Measurements from ENCODE around the gene UBE2H.

UBE2H gene

DNA sequence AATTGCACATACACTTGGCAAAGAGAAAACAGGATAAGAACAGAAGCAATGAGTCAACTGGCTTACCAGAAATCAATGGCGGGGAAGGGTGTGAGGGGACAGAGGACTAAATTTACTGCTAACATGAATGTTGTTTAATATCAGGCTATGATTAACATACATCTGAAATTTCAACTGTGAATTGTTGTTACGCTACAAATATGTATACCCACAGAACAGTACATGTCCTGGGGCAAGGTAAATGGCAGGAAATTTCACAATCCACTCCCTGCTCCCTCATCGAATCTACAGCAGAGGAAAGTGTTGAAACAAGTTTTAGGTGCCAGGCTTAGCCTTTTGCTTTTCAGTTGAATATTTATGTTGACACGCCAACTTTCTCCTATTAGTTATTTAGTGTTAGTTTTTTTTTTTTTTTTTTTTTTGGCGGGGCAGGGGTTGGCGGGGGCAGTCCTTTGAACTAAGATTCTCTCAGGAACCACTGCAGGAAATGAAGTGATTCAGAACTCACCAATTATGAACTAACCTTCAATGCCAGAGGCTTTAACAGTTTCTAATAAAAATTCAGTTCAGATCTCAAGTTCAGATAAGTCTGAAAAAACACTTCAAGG is 99.0 kb downstream of the UBE2H start:
- no peak overlapping the region for H3K9ac ChIP-seq (ENCODE audit: low read length in 5 of 5)
- peaks cover 0 to 8% (median 4%) of the 10 kb centered on the region in 5 donors for H3K36me3 ChIP-seq (ENCODE audit: control insufficient read depth in 5 of 5, insufficient read depth in 5 of 5, low read length in 5 of 5)
- H3K27me3 ChIP-seq (ENCODE audit: control insufficient read depth in 5 of 5, insufficient read depth in 4 of 5, low read length in 5 of 5) = no peaks in the 10 kb centered on the region
- no peak overlapping the region for H3K27ac ChIP-seq (ENCODE audit: low read depth, low read length)
- no peaks in the 10 kb centered on the region for H3K9me3 ChIP-seq (ENCODE audit: control insufficient read depth in 5 of 5, low read length in 5 of 5)
- peaks cover 0 to 28% (median 25%) of the 10 kb centered on the region in 5 donors for H3K4me1 ChIP-seq (ENCODE audit: control insufficient read depth in 5 of 5, insufficient read depth in 5 of 5, low read length in 5 of 5)
- H3K4me3 ChIP-seq (ENCODE audit: low read depth in 1 of 5, low read length in 5 of 5) = no peak overlapping the region

DNA sequence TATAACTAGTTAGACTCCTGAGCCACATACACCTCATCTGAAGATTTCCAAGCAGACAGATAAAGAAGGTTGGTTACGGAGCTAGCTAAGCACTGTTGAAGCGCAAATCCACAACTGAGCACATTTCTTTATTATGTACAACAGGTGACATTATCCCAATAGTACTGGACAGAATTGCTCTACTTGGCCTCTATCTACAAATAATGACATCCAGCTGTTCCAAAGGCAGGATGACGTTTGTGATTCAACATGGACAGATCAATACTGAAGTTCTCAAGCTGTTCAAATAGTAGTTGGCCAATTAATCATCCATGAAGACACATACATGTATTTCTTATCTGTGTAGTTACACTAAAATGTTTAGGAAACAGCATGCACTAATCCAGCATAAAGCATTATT is 101.0 kb downstream of the UBE2H start:
- Histone ChIP-seq H3K4me3 (ENCODE audit: low read depth in 1 of 5, low read length in 5 of 5) (no peak overlapping the region), H3K27me3 (ENCODE audit: control insufficient read depth in 5 of 5, insufficient read depth in 4 of 5, low read length in 5 of 5) (no peaks in the 10 kb centered on the region), H3K9ac (ENCODE audit: low read length in 5 of 5) (no peak overlapping the region), H3K27ac (ENCODE audit: low read depth, low read length) (no peak overlapping the region), H3K4me1 (ENCODE audit: control insufficient read depth in 5 of 5, insufficient read depth in 5 of 5, low read length in 5 of 5) (peaks cover 0 to 27% (median 20%) of the 10 kb centered on the region in 5 donors), H3K9me3 (ENCODE audit: control insufficient read depth in 5 of 5, low read length in 5 of 5) (no peaks in the 10 kb centered on the region), H3K36me3 (ENCODE audit: control insufficient read depth in 5 of 5, insufficient read depth in 5 of 5, low read length in 5 of 5) (peaks cover 0 to 8% (median 4%) of the 10 kb centered on the region in 5 donors)

DNA sequence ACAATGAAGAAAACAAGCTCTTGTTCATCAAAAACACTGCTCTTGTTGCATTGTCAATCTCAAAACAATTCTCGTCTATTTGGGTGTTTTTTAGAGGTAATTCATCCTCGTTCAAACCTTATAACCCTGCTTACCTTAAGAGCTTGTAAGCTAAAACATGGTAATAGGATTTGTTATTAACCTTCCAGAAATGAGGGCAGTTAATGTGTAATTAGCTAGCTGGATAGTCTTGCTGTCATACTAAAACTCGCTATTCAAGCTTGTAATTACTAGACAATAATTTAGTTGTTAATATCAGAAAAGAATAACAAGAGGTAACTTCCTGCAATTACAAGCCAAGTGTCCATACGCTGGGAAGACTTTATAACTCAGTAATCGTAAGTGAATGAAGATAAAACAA is 101.6 kb downstream of the UBE2H start:
- no peak overlapping the region for H3K9ac ChIP-seq (ENCODE audit: low read length in 5 of 5)
- peaks cover 0 to 4% (median 3%) of the 10 kb centered on the region in 5 donors for H3K36me3 ChIP-seq (ENCODE audit: control insufficient read depth in 5 of 5, insufficient read depth in 5 of 5, low read length in 5 of 5)
- H3K27ac ChIP-seq (ENCODE audit: low read depth, low read length) = no peak overlapping the region
- no peak overlapping the region for H3K4me3 ChIP-seq (ENCODE audit: low read depth in 1 of 5, low read length in 5 of 5)
- H3K27me3 ChIP-seq (ENCODE audit: control insufficient read depth in 5 of 5, insufficient read depth in 4 of 5, low read length in 5 of 5) = no peaks in the 10 kb centered on the region
- no peaks in the 10 kb centered on the region for H3K9me3 ChIP-seq (ENCODE audit: control insufficient read depth in 5 of 5, low read length in 5 of 5)
- peaks cover 0 to 27% (median 20%) of the 10 kb centered on the region in 5 donors for H3K4me1 ChIP-seq (ENCODE audit: control insufficient read depth in 5 of 5, insufficient read depth in 5 of 5, low read length in 5 of 5)

DNA sequence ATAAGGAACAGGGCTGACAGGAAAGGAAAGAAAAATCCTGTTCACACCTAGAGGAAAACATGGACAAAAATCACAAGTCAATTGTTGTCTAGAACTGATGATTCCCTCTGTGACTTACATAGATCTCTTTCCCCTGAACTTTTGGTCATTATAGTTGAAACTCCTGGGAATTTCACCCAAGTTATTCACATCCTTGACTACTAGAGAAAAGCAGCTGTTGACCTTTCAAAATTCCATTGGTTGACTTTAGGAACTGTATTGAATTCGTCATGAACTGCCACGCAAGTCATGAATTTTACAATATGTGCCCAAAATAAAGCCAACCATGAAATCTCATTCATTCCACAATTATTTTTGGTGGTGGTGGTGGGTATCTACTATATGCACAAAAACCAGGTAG is 104.3 kb downstream of the UBE2H start:
- Histone ChIP-seq H3K27ac (ENCODE audit: low read depth, low read length) (no peak overlapping the region), H3K27me3 (ENCODE audit: control insufficient read depth in 5 of 5, insufficient read depth in 4 of 5, low read length in 5 of 5) (no peaks in the 10 kb centered on the region), H3K36me3 (ENCODE audit: control insufficient read depth in 5 of 5, insufficient read depth in 5 of 5, low read length in 5 of 5) (peaks cover 0 to 4% (median 0%) of the 10 kb centered on the region in 5 donors), H3K9ac (ENCODE audit: low read length in 5 of 5) (no peak overlapping the region), H3K4me3 (ENCODE audit: low read depth in 1 of 5, low read length in 5 of 5) (no peak overlapping the region), H3K4me1 (ENCODE audit: control insufficient read depth in 5 of 5, insufficient read depth in 5 of 5, low read length in 5 of 5) (peaks cover 0 to 23% (median 11%) of the 10 kb centered on the region in 5 donors), H3K9me3 (ENCODE audit: control insufficient read depth in 5 of 5, low read length in 5 of 5) (no peaks in the 10 kb centered on the region)

GRCh38 chr7:129845972-129846327 is 106.8 kb downstream of the UBE2H start:
- Histone ChIP-seq H3K27ac (ENCODE audit: low read depth, low read length) (no peak overlapping the region), H3K9me3 (ENCODE audit: control insufficient read depth in 5 of 5, low read length in 5 of 5) (no peaks in the 10 kb centered on the region), H3K27me3 (ENCODE audit: control insufficient read depth in 5 of 5, insufficient read depth in 4 of 5, low read length in 5 of 5) (no peaks in the 10 kb centered on the region), H3K4me3 (ENCODE audit: low read depth in 1 of 5, low read length in 5 of 5) (no peak overlapping the region), H3K36me3 (ENCODE audit: control insufficient read depth in 5 of 5, insufficient read depth in 5 of 5, low read length in 5 of 5) (peaks cover 0 to 3% (median 0%) of the 10 kb centered on the region in 5 donors), H3K9ac (ENCODE audit: low read length in 5 of 5) (no peak overlapping the region), H3K4me1 (ENCODE audit: control insufficient read depth in 5 of 5, insufficient read depth in 5 of 5, low read length in 5 of 5) (peaks cover 0 to 23% (median 9%) of the 10 kb centered on the region in 5 donors)

DNA sequence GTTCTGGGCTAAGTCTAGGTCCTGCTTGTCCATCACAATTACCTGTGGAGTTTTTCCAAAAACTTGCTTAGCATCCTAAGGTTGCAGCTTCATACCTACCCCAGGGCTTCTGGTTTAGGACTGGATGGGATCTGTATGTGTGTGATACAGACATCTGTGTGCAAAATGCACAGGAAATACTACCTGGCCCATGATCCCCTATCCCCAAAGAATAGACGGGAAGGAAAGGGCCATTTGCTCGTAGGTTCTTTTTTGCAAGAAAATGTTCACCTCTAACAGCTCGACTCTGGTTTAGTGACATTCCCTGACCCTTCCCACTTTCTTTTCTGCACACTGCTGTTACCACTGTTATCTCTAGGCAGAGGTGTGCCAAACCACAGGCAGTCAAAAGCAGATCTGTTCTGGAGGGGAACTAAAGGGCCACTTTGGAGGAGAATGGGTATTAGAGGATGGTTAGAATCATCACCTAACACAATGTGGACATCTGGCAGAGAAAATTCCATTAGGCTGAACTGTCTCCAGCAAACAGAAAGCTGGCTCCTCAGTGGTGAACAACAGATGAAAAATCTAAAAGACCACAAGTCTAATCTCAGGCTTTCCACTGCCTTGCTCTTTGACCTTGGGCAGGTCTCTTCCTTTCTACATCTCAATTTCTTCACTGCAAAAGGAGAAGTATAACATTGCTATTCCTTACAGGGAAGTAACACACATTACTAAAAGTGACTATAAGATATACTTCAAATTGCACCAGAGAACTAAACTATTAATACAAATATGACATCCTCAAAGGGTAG is 107.4 kb downstream of the UBE2H start:
- no peaks in the 10 kb centered on the region for H3K9me3 ChIP-seq (ENCODE audit: control insufficient read depth in 5 of 5, low read length in 5 of 5)
- peaks cover 0 to 3% (median 0%) of the 10 kb centered on the region in 5 donors for H3K36me3 ChIP-seq (ENCODE audit: control insufficient read depth in 5 of 5, insufficient read depth in 5 of 5, low read length in 5 of 5)
- no peaks in the 10 kb centered on the region for H3K27me3 ChIP-seq (ENCODE audit: control insufficient read depth in 5 of 5, insufficient read depth in 4 of 5, low read length in 5 of 5)
- no peak overlapping the region for H3K4me3 ChIP-seq (ENCODE audit: low read depth in 1 of 5, low read length in 5 of 5)
- peaks cover 0 to 28% (median 15%) of the 10 kb centered on the region in 5 donors for H3K4me1 ChIP-seq (ENCODE audit: control insufficient read depth in 5 of 5, insufficient read depth in 5 of 5, low read length in 5 of 5)
- H3K9ac ChIP-seq (ENCODE audit: low read length in 5 of 5) = no peak overlapping the region
- no peak overlapping the region for H3K27ac ChIP-seq (ENCODE audit: low read depth, low read length)

DNA sequence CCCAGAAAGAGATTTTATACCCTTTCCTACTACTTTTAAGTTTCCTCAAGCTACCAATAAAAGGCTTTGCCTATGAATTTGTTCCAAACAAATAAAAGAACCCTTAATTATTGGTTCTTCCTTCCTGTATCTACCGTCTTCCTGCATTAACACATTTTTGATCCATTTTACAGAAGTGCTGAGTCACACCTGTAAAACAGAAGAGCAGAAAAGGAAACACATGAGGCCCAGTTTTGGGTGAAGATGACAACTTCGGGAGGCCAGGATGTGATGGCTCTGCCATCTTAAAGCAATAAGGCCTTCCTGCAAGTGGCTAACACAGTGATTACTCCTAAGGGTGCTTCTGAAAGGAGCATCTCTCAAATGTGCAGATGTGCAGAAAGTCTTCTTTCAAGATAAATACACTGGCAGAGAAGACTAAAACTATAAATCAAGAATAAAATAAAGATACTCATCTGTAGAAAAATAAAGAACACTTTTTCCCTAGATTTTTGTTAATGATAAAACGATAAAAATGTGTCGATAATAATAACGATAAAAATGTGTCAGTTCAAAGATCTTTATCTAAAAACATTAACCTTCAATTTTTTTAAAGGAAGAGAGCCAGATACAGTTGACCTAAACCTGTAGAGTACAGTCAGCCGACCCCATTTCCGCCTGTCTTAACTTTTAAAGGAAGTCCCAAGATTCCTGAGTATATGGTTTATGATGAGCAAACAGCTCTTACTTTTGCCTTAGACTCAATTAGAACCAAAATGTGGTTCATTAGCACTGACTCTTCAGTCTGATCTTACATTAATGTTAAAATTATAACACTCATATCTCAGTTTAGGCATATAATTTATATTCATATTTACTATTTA is 108.6 kb downstream of the UBE2H start:
- peaks cover 0 to 3% (median 0%) of the 10 kb centered on the region in 5 donors for H3K36me3 ChIP-seq (ENCODE audit: control insufficient read depth in 5 of 5, insufficient read depth in 5 of 5, low read length in 5 of 5)
- H3K27ac ChIP-seq (ENCODE audit: low read depth, low read length) = no peak overlapping the region
- H3K9ac ChIP-seq (ENCODE audit: low read length in 5 of 5) = no peak overlapping the region
- peaks cover 0 to 31% (median 19%) of the 10 kb centered on the region in 5 donors for H3K4me1 ChIP-seq (ENCODE audit: control insufficient read depth in 5 of 5, insufficient read depth in 5 of 5, low read length in 5 of 5)
- H3K4me3 ChIP-seq (ENCODE audit: low read depth in 1 of 5, low read length in 5 of 5) = no peak overlapping the region
- no peaks in the 10 kb centered on the region for H3K27me3 ChIP-seq (ENCODE audit: control insufficient read depth in 5 of 5, insufficient read depth in 4 of 5, low read length in 5 of 5)
- H3K9me3 ChIP-seq (ENCODE audit: control insufficient read depth in 5 of 5, low read length in 5 of 5) = no peaks in the 10 kb centered on the region

GRCh38 chr7:129843365-129843898 is 109.3 kb downstream of the UBE2H start:
- no peaks in the 10 kb centered on the region for H3K27me3 ChIP-seq (ENCODE audit: control insufficient read depth in 5 of 5, insufficient read depth in 4 of 5, low read length in 5 of 5)
- peaks cover under 1 to 9% (median 5%) of the 10 kb centered on the region in 5 donors for H3K36me3 ChIP-seq (ENCODE audit: control insufficient read depth in 5 of 5, insufficient read depth in 5 of 5, low read length in 5 of 5)
- no peak overlapping the region for H3K27ac ChIP-seq (ENCODE audit: low read depth, low read length)
- H3K4me1 ChIP-seq (ENCODE audit: control insufficient read depth in 5 of 5, insufficient read depth in 5 of 5, low read length in 5 of 5) = peaks cover 0 to 31% (median 19%) of the 10 kb centered on the region in 5 donors
- H3K9me3 ChIP-seq (ENCODE audit: control insufficient read depth in 5 of 5, low read length in 5 of 5) = no peaks in the 10 kb centered on the region
- H3K4me3 ChIP-seq (ENCODE audit: low read depth in 1 of 5, low read length in 5 of 5) = no peak overlapping the region
- H3K9ac ChIP-seq (ENCODE audit: low read length in 5 of 5) = no peak overlapping the region

GRCh38 chr7:129841465-129841864 is 111.3 kb downstream of the UBE2H start:
- Histone ChIP-seq H3K27me3 (ENCODE audit: control insufficient read depth in 5 of 5, insufficient read depth in 4 of 5, low read length in 5 of 5) (no peaks in the 10 kb centered on the region), H3K4me1 (ENCODE audit: control insufficient read depth in 5 of 5, insufficient read depth in 5 of 5, low read length in 5 of 5) (peaks cover 0 to 26% (median 21%) of the 10 kb centered on the region in 5 donors), H3K9ac (ENCODE audit: low read length in 5 of 5) (no peak overlapping the region), H3K9me3 (ENCODE audit: control insufficient read depth in 5 of 5, low read length in 5 of 5) (no peaks in the 10 kb centered on the region), H3K27ac (ENCODE audit: low read depth, low read length) (no peak overlapping the region), H3K36me3 (ENCODE audit: control insufficient read depth in 5 of 5, insufficient read depth in 5 of 5, low read length in 5 of 5) (peaks cover 5 to 20% (median 11%) of the 10 kb centered on the region in 5 donors), H3K4me3 (ENCODE audit: low read depth in 1 of 5, low read length in 5 of 5) (no peak overlapping the region)

Measured in subcutaneous abdominal adipose tissue (tissue), 5 donors.